GM19193 (cell line): Measurements from ENCODE around the gene ZBTB46.

ENCODE experiments used
- POLR2A ChIP-seq: IDR thresholded peaks from 4 replicates; pipeline ENCODE4 v1.6.1; 2011; ENCODE audit not compliant: insufficient read depth, insufficient read length; ENCODE audit errors: extremely low read depth

ZBTB46 gene

DNA sequence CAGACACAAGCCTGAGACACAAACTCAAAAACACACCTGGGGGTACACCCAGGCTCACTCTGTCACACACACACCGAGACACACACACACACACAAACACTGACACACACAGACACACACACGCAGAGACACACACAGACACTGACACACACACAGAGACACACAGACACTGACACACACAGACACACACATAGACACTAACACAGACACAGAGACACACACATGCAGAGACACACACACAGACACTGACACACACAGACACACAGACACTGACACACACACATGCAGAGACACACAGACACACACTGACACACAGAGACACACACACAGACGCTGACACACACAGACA, 15.8 kb upstream of the ZBTB46 start:
- no peak for TF ChIP-seq POLR2A

DNA sequence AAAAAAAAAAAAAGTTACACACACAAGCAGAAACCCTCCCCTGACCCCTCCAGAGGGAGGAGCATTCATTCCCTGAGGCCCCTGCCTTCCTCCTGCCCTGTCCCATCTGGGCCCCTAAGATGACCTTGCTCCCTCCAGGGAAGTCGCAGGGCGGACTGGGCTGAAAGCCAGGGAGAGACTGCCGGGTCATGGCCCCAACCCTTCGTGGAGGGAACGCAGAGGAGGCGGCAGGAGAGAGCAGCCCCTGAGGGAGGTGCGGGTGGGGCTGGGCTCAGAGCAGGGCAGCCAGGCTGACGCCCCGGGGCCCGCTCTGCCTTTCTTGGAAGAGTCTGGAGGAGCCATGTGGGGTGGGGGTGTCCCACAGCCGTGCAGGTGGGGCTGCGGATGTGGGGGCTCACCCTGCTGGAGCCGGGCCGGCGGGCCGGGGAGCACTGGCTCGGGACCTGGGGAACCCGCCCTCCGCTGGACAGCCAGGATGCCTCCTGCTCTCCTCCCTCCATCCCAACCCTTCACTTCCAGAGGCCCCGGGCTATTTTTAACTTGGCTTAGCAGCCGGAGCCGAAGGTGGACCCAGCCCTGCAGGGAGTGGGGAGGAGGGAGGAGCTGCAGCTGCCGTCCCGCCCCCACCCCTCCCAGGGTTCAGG, 15.2 kb upstream of the ZBTB46 start:
- TF ChIP-seq POLR2A = no peak

- TF ChIP-seq POLR2A = no peak
These were observed 13.5 kb upstream of the ZBTB46 start for GRCh38 chr20:63844511-63844991.

GRCh38 chr20:63843778-63844177, 12.7 kb upstream of the ZBTB46 start:
- TF ChIP-seq POLR2A = no peak

DNA sequence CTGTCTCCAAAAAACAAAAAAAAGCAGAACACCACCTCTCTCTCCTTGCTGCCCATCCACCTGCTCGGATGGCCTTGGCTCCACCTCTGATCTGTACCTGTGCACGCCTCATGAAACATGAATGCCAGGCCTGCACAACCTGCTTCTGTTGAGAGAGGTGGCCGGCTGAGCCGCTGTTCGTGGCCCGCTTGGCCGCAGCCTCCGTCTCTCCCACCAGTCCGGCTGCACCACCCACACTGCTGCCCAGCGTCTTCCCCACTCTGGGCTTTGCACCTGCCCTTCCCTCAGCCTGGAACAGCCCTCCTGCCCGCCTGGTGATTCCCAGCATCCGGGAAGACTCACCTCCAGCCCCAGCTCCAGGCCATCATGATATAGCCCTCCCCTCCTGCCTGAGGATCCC, 12.2 kb upstream of the ZBTB46 start:
- TF ChIP-seq POLR2A = no peak

DNA sequence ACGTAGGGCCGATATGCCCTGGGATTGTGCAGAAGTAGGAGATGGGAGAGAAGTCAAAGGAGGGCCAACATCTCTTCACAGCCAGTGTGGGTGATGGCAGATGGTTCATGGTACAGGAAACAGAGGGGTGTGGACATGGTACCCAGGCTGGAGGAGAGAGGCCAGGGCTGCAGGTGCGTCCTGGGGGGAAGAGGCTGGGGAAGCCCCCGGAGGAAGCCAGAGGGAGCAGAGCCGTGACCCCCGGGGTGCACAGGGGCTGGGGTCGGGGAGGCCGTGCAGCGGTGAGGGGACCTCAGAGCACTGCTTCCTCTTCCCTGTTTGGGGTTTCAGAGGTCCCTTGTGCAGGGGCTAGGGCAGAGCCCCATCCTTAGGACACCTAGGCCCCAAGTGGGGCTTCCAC, 11.2 kb upstream of the ZBTB46 start:
- no peak for TF ChIP-seq POLR2A

DNA sequence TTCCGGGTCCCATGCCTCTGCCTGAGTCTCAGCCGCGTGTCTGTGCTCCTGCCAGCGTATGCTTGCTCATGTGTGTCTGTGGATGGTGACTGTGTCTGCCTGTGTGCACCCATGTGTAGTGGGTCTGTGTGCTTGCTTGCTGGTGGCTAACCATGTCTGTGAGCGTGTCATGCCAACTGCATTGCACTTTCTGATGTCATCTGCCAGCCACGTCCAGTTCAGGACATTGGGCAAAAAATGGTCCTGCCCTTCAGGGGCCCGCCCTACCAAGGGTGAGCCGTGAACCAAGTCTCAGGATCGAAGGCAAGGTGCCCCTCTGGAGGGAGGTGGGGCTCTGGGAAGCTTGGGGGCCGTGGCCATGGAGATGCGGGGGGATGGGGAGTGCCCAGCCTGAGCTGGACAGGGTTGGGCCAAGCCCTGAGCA, 9.4 kb upstream of the ZBTB46 start:
- TF ChIP-seq POLR2A = no peak

DNA sequence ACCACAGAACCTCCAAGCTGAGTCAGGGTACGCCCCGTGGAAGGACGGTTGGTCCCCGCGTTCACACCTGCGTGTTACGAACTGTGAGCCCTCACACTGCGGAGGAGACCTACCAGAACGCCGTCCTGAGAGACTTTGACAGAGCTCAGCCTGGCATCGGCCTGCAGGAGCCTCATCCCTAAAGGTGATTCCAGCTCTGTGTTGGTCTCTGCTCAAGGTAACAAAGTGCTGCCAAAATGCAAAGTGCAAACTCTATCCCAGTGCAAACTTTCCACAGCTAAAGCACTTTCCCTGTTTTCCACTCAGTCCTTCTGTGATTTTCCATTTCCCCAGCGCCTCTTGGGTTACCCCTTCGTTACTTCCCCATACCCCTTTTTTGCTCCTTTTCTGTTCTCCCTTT, 8.6 kb upstream of the ZBTB46 start:
- TF ChIP-seq POLR2A = no peak

- no peak for TF ChIP-seq POLR2A
These were observed 6.4 kb upstream of the ZBTB46 start for GRCh38 chr20:63837479-63837878.

DNA sequence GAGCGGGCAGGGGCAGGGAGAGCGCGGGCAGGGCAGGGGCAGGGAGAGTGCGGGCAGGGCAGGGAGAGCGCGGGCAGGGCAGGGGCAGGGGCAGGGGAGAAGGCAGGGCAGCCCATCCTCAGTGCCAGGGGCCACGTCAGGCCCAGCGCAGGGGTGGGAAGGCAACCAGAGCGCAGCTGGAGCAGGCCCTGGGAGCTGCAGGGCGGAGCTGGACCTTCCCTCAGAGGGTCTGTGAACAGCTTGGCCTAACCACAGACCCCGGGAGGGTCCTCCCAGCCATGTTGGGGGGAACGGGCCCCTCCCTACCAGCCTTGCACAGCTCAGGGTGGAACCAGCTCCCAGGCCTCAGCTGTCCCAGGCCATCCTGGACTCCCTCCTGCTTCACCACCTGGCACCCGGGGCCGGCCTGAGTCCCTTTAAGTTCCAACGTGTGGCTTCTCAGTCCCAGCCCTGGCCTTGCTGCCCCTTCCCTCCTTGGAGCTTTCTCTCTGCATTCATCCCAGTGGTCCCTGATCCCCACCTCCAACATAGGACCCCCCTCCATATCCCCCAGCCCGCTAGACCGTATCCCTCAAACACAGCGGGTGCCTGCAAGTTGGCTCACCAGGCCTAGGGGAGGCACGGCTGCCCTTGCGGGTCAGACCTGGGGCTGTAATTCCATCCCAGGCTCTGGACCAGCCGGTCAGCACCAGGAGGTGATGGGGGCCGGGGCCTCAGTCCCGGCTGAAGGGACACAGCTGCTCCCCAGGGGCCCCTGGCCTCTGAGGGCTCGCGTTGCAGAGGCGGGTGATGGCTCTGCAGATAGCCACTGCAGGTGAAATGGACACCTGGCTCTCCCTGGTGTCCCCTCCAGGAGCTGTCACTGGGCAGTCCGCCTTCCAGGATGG, 5.6 kb upstream of the ZBTB46 start:
- no peak for TF ChIP-seq POLR2A

DNA sequence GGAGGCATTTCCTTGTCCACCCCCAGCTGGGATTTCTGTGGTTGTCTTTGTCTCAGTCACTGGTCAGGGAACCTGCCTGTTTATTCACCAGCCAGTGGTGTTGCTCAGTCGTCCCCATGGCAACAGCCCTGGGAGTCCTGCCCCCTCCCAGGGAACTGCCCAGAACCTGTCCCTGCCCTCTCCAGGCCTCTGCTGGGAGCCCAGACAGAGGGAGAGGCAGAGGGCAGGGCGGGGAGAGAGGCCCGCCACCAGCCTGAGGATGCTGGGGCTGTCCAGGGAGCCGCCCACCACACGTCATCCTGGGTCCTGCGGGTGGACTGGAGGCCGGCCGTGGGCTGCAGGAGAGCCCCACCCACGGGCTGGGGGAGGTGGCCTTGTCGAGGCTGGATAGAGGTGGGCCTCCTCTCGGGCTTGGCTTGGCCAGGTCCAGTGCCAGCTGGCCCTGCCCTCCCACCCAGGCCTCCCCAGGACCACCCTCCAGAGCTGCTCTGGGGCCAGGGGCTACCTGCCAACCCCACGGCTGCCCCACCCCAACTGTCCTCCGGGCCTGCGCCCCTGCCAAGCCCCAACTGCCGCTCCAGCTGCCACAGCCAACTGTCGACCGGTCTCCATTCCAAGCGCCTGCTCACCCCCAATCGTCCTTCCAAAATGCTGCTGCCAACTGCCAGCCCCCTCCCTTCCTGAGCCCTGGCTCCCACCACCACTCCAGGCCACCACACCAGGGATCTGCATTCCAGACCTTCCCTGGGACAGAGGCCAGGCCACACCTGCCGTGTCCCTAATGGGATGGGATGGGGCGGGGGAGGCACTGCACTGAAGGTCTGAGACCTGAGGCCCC, 4.2 kb upstream of the ZBTB46 start:
- no peak for TF ChIP-seq POLR2A

DNA sequence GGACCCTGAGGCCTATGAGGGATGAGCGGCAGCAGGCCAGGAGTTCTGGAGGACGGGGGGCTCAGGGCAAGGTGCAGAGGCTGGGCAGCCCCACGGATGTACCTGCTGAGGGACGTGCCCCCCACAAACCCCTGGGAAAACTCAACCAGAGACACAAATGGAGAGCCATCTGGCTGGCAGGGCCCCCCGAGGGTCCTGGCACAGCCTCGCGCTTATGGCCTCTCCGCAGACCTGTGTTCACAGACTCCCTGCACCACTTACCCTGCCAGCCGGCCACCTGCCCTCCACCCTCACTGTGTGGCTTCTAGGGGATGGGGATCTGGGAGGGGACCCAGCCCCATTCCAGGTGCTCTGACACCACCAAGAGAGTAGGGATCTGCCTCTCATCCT, 3.4 kb upstream of the ZBTB46 start:
- TF ChIP-seq POLR2A = no peak

GRCh38 chr20:63833776-63834490, 2.9 kb upstream of the ZBTB46 start:
- no peak for TF ChIP-seq POLR2A

DNA sequence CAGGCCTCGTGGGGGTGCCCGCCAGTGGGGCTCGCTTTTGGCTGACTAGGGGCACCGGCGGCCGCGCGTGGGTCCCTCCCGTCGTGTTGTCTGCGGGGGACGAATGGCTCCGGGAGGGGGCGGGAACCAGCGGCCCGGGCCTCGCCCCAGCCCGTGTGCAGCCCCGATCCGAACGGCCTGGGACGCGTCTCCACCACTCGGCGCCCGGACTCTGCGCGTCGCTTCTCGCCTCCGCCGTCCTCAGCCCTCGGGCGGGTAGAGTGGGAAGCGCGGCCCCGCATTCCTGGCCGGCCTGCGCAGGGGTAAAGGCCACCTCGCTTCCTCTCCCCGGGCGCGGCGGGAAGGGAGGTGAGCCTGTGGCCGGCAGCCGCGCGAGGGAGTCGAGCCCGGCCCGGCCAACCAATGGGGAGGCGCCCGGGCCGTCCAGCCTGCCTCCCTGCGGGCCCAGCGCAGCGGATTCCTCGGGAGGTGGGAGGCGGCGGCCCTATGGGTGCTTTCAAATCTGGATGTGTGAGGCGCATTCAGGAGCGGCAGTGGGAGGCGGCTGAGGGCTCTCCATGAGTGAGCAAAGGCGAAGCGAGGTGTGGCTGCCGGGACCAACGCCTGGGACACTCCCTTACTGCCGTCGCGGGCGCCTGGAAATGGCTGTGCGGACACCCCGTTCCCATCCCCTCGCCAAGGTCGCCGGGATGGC, 1.1 kb upstream of the ZBTB46 start:
- no peak for TF ChIP-seq POLR2A
